SK-N-SH treated with all-trans-retinoic acid at 6 μM for 48 hours (cell line): ENCODE results near the gene LONP2.
"Not testable (repeated sequence)": the region's sequence is repeated elsewhere in the genome, so short reads cannot be mapped to it uniquely, and the experiment has no call there.

ENCODE experiments used
- ATAC-seq: fragments of 200-7000 bp; cut with Tn5 transposase; 3 replicates; pipeline ENCODE4 v1.9.1; 2020; ENCODE audit warnings: mild to moderate bottlenecking, moderate library complexity
- BACH2 ChIP-seq: fragments of 250-450 bp; sonication (Bioruptor Pico); IDR thresholded peaks from 2 replicates; pipeline ENCODE4 v1.9.0; 2021; ENCODE audit warnings: mild to moderate bottlenecking, borderline replicate concordance
- CREB5 ChIP-seq: fragments of 250-450 bp; sonication (Bioruptor Pico); IDR thresholded peaks from 2 replicates; pipeline ENCODE4 v1.5.1; 2020; ENCODE audit warnings: low read depth, mild to moderate bottlenecking, moderate library complexity
- CSDC2 ChIP-seq: fragments of 250-450 bp; sonication (Bioruptor Pico); IDR thresholded peaks from 2 replicates; pipeline ENCODE4 v1.5.0; 2020; ENCODE audit warnings: mild to moderate bottlenecking, moderate library complexity
- CSRNP3 ChIP-seq: fragments of 250-450 bp; sonication (Bioruptor Pico); IDR thresholded peaks from 2 replicates; pipeline ENCODE4 v1.5.1; 2021; ENCODE audit warnings: mild to moderate bottlenecking, moderate library complexity
- GLIS3 ChIP-seq: fragments of 250-450 bp; sonication (Bioruptor Pico); IDR thresholded peaks from 2 replicates; pipeline ENCODE4 v1.5.0; 2020; ENCODE audit warnings: mild to moderate bottlenecking, moderate library complexity
- ISL1 ChIP-seq: fragments of 250-450 bp; sonication (Bioruptor Pico); IDR thresholded peaks from 2 replicates; pipeline ENCODE4 v2.1.2; 2022; ENCODE audit warnings: mild to moderate bottlenecking, moderate library complexity
- PATZ1 ChIP-seq: fragments of 250-450 bp; sonication (Bioruptor Pico); IDR thresholded peaks from 2 replicates; pipeline ENCODE4 v1.8.0; 2020; ENCODE audit warnings: mild to moderate bottlenecking, moderate library complexity, borderline replicate concordance
- POU6F1 ChIP-seq: fragments of 250-450 bp; sonication (Bioruptor Pico); IDR thresholded peaks from 2 replicates; pipeline ENCODE4 v1.8.0; 2021; ENCODE audit warnings: low read depth, mild to moderate bottlenecking, moderate library complexity, borderline replicate concordance
- PPARA ChIP-seq: fragments of 250-450 bp; sonication (Bioruptor Pico); IDR thresholded peaks from 2 replicates; pipeline ENCODE4 v1.5.0; 2020; ENCODE audit warnings: mild to moderate bottlenecking, borderline replicate concordance
- RARB ChIP-seq: fragments of 250-450 bp; sonication (Bioruptor Pico); IDR thresholded peaks from 2 replicates; pipeline ENCODE4 v1.8.0; 2021; ENCODE audit warnings: mild to moderate bottlenecking, moderate library complexity
- SNAI2 ChIP-seq: fragments of 250-450 bp; sonication (Bioruptor Pico); IDR thresholded peaks from 2 replicates; pipeline ENCODE4 v1.5.0; 2020; ENCODE audit warnings: mild to moderate bottlenecking, moderate library complexity
- TCF4 ChIP-seq: fragments of 250-450 bp; sonication (Bioruptor Pico); IDR thresholded peaks from 2 replicates; pipeline ENCODE4 v1.8.0; 2021; ENCODE audit warnings: mild to moderate bottlenecking, moderate library complexity, borderline replicate concordance
- ZC3H10 ChIP-seq: fragments of 250-450 bp; sonication (Bioruptor Pico); IDR thresholded peaks from 2 replicates; pipeline ENCODE4 v1.5.1; 2021; ENCODE audit warnings: mild to moderate bottlenecking, moderate library complexity
- ZFP3 ChIP-seq: fragments of 250-450 bp; sonication (Bioruptor Pico); IDR thresholded peaks from 2 replicates; pipeline ENCODE4 v1.5.0; 2020; ENCODE audit warnings: mild to moderate bottlenecking, moderate library complexity
- ZNF565 ChIP-seq: fragments of 450-650 bp; formaldehyde crosslinking; conservative IDR thresholded peaks from 2 replicates; pipeline ENCODE4 v1.5.0; 2020; ENCODE audit warnings: low read depth, mild to moderate bottlenecking, moderate library complexity
- ZNF8 ChIP-seq: fragments of 450-650 bp; formaldehyde crosslinking; IDR thresholded peaks from 2 replicates; pipeline ENCODE4 v1.5.0; 2020; ENCODE audit warnings: mild to moderate bottlenecking, moderate library complexity

LONP2 gene

GRCh38 chr16:48369765-48370164 is 125.7 kb downstream of the LONP2 start:
- no peak for TF ChIP-seq TCF4 (CRISPR knock-in tag)
- no peak for TF ChIP-seq POU6F1 (CRISPR knock-in tag)
- TF ChIP-seq PPARA (CRISPR knock-in tag), result no peak
- TF ChIP-seq PATZ1 (CRISPR knock-in tag), result no peak
- no peak for TF ChIP-seq SNAI2 (CRISPR knock-in tag)
- TF ChIP-seq GLIS3, result no peak
- no peak for TF ChIP-seq ISL1 (CRISPR knock-in tag)
- no peak for TF ChIP-seq BACH2 (CRISPR knock-in tag)
- TF ChIP-seq ZFP3 (CRISPR knock-in tag), result no peak
- TF ChIP-seq RARB (CRISPR knock-in tag), result no peak
- no peak for TF ChIP-seq CSDC2 (CRISPR knock-in tag)
- ATAC-seq, result no peak

GRCh38 chr16:48370229-48370628 is 126.1 kb downstream of the LONP2 start:
- TF ChIP-seq ZC3H10 (CRISPR knock-in tag) (no peak), POU6F1 (CRISPR knock-in tag) (no peak), CREB5 (CRISPR knock-in tag) (no peak), CSRNP3 (CRISPR knock-in tag) (no peak), CSDC2 (CRISPR knock-in tag) (no peak), RARB (CRISPR knock-in tag) (no peak), ZNF565 (CRISPR knock-in tag) (no peak), ZNF8 (no peak), PATZ1 (CRISPR knock-in tag) (no peak), PPARA (CRISPR knock-in tag) (no peak)
- TF ChIP-seq, all 23 proteins: peak for 0
- no peak for ATAC-seq

GRCh38 chr16:48370668-48371392 is 126.7 kb downstream of the LONP2 start:
- ATAC-seq, result not testable (repeated sequence)

- TF ChIP-seq ISL1 (CRISPR knock-in tag) (peak; percentile 40), BACH2 (CRISPR knock-in tag) (no peak), PPARA (CRISPR knock-in tag) (no peak)
- TF ChIP-seq, all 23 proteins: peak for 1
- ATAC-seq, result no peak
Measured at GRCh38 chr16:48371393-48371780, 127.3 kb downstream of the LONP2 start.
